GDM1 (cell line): Measurements from ENCODE around the gene CARF.

ENCODE experiments used
- DNase-seq: peaks from one replicate; lab custom pipeline; 2025; lab: John Stamatoyannopoulos, UW

Gene CARF

DNA sequence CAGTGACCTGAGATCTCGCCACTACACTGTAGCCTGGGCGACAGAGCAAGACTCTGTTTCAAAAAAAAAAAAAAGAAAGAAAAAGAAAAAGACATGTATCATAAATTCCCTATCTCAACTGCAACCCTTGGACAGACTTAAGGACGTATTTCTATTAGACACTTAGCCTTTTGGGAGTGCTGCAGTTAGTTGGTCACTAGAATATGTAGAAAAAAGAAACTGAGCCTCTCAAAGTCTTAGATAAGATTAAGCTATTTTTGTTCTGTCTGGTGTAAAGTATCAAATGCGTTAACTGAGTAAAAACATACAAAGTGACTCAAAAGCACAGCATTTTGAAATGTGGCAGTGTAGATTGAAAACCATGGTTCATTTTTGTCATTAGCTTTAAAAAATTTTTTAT is 109.9 kb downstream of the CARF start:
- no peak for DNase-seq

DNA sequence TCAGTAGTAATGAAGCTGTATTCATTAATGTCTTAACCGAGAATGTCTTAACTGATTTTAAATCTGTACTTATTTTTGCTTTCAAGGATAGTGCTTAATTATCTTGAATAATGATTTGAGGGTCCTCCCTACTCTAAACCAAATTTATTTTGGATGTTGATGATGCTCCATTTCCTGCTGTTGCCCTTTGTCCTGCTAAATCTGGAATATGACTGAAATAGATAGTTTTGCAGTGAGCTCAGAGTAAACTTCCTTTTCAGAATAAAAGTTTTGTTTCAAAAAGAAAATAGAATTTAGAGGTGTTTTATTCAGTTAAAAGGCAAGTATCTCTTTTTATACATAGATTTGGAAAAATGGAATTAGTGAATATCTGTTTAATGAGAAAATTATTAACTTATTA is 110.7 kb downstream of the CARF start:
- DNase-seq: no peak

DNA sequence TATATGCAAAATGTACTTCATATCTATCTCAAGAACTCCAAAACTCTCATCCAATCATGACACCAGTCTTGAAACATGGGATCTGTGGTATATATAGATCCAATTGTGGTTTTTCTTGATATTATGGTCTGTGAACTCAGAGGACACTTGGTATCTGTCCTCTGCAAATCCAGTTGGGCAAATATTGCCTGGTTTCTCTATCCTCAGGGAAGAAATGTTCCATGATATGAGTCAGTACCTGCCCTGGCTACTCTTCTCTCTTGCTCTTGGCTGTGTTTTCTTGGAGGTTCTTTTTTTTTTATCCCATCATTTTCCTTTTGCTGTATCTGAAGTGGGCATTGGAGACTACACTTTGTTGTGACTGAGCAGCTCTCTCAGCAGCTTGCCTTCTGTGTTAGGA is 113.5 kb downstream of the CARF start:
- no peak for DNase-seq

DNA sequence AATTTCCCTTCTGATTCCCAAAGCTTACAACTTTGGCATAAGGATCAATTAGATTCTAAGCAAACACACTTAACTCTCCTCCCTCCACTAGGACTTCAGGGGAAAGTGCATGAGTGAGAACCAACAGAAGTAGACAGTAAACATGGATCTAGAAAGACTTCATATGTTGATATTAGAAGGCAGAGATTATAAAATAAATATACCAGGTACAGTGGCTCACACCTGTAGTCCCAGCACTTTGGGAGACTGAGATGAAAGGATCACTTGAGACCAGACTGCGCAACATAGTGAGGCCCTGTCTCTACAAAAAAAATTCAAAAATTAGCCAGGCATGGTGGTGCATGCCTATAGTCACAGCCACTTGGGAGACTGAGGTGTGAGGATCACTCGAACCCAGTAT is 118.5 kb downstream of the CARF start:
- no peak for DNase-seq

DNA sequence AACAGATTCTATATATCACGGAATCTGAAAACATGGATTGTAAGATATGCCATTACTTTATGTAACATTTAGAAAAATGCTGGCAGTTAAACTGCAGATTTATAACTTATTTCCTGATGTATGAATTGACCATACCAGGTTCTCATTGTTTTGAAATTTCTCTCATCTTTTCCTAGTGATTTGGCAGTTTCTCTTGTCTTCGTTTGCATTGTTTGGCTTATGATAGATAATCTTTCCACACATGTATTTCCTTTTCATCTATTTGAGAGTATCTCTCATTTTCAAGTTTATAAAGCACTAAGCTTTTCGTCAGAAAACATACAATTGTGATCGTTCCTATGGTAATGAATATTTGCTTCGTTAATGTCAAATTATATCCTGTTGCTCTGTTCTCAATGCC is 118.9 kb downstream of the CARF start:
- no peak for DNase-seq

DNA sequence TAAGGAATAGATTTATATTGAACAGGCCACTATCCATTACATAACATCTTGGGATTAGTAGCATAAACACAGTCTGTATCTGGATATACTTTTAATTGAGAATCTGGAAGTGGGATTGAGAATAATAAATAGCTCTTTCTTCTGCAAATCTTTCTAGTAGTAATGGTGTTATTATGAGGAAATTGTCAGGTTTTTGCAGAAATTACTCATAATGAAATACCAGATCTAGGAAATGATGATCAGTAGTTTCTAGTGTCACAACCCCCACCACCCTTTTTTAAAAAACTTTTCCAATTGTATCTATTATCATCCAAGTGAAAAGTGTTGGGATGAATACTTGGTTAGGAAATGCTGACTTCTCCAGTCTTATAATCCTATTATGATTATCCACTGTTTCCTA is 121.3 kb downstream of the CARF start:
- DNase-seq: no peak

DNA sequence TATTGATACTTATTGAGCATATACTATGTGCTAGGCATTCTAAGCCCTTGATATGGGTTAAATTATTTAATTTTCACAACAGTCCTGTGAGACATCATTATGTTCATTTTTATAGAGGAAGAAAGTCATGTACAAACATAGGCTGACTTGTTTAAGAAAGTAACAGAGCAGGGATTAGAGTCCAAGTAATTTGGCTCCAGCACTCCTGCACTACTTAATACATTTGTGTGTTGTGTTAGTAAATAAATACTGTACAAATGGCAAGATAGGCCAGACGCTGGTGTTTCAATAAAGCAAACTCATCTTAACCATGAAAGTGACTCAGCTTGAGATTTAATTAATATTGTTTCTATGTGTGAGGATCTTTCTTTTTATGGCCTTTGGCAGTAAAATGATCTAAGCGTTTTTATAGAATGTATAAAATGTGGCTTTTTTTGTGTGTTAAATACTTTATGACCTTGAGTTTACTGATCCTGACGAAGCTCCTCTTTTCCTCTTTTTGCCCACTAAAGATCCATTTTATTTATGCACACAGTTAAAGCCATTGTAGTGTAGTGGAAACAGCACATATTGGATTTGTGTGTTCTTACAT is 123.9 kb downstream of the CARF start:
- DNase-seq: no peak
